Ectodermal cell (in vitro differentiated cells): Measurements from ENCODE around the gene TUBB4A.

ENCODE experiments used
- H3K27ac ChIP-seq: 2 replicates; pipeline ENCODE4 v1.7.0; 2013; ENCODE audit warnings: mild to moderate bottlenecking, low read depth, low read length; ENCODE audit not compliant: insufficient read depth, poor library complexity, severe bottlenecking
- H3K27me3 ChIP-seq: 2 replicates; pipeline ENCODE4 v1.7.0; 2013; ENCODE audit warnings: mild to moderate bottlenecking, low read length; ENCODE audit not compliant: insufficient read depth, control insufficient read depth, poor library complexity, severe bottlenecking
- H3K36me3 ChIP-seq: one replicate; pipeline ENCODE4 v1.7.0; 2013; ENCODE audit warnings: low read length; ENCODE audit not compliant: control insufficient read depth, insufficient read depth
- H3K4me1 ChIP-seq: one replicate; pipeline ENCODE4 v1.7.0; 2013; ENCODE audit warnings: low read length; ENCODE audit not compliant: control insufficient read depth, insufficient read depth
- H3K4me3 ChIP-seq: 2 replicates; pipeline ENCODE4 v1.7.0; 2013; ENCODE audit warnings: low read depth, low read length, control low read depth; ENCODE audit not compliant: insufficient read depth
- H3K9me3 ChIP-seq: 2 replicates; pipeline ENCODE4 v1.7.0; 2013; ENCODE audit warnings: mild to moderate bottlenecking, low read length, moderate library complexity; ENCODE audit not compliant: control insufficient read depth
- WGBS, 2 experiments: methylation state at CpG; one replicate each; pipeline ENCODE4 v1.1.7; 2013; ENCODE audit warnings: missing lambda C conversion rate in 2 of 2; 5-methylcytosine and 5-hydroxymethylcytosine counted together

Gene TUBB4A

DNA sequence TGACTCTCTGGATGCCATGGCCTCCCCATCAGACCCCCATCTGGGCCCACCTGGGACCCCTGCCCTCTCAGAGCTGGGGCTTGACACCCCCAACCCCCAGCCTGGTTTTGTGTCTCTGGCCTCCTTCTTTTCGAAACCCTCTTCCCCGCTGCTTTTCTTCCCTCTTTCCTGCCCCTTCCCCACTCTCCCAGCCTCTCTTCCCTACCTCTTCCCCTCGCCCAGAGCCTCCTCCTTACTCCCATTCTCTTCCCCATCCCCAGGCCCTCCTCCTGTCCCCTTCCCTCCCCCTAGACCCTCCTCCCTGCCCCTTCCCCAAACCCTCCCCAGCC is 30.9 kb upstream of the TUBB4A start:
- WGBS, 2 experiments = 21 to 25% methylated on average over 3 of the region's 3 CpGs
- H3K27me3 ChIP-seq = peaks cover 62% of the 10 kb centered on the region
- no peak overlapping the region for H3K27ac ChIP-seq
- H3K4me3 ChIP-seq = no peak overlapping the region
- H3K9me3 ChIP-seq = peaks cover 3% of the 10 kb centered on the region
- peaks cover 4% of the 10 kb centered on the region for H3K4me1 ChIP-seq
- no peaks in the 10 kb centered on the region for H3K36me3 ChIP-seq

DNA sequence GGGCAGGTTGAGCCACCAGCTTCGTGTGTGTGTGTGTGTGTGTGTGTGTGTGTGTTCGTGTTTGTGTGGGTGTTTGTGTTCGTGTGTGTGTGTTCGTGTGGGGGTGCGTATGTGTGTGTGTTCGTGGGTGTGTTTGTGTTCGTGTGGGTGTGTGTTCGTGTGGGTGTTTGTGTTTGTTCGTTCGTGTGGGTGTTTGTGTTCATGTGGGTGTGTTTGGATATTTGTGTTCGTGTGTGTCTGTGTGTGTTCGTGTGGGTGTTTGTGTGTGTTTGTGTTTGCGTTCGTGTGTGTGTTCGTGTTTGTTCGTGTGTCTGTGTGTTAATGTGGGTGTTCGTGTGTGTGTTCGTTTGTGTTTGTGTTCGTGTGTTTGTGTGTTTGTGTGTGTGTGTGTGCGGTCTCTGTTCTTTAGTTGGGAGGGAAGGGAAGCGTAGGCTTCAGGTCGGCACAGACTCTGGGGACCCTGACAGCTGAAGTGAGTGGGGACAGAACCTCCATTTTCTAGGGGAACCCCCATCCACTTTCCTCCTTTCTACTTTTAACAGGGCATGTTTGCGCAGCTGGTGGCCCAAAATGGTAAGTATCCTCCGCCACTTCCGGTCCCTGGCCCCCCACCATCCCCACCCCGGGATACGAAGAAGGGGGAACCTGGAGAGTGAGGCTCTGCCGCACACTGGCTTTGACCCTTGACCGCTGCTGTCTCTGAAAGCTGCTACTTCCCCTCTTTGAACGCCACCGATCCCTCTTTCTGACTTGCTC is 30.3 kb upstream of the TUBB4A start:
- WGBS, 2 experiments = 31 to 33% methylated on average over 30 to 31 of the region's 31 CpGs
- no peak overlapping the region for H3K4me3 ChIP-seq

DNA sequence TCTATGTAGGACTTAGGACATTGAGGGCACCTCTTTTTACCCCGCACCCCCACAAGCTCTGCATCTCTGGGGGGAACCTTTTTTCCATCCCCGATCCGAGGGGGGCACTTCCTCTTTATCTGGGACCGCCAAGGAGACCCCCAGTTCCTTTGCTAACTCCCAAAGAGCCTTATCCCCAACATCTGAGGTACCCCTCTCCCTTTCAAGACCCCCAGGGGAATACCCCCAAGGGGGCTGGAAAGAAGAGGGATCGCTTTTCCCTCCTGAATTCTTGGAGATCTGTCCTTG is 29.8 kb upstream of the TUBB4A start:
- H3K9me3 ChIP-seq = peaks cover under 1% of the 10 kb centered on the region
- H3K36me3 ChIP-seq = no peaks in the 10 kb centered on the region
- no peak overlapping the region for H3K4me3 ChIP-seq
- 45 to 46% methylated on average over 5 of the region's 5 CpGs for whole genome bisulfite sequencing, 2 experiments
- H3K27me3 ChIP-seq = peaks cover 62% of the 10 kb centered on the region
- no peak overlapping the region for H3K27ac ChIP-seq
- peaks cover 4% of the 10 kb centered on the region for H3K4me1 ChIP-seq

More for the DNA sequence above, 30.3 kb upstream of the TUBB4A start:
- H3K36me3 ChIP-seq = no peaks in the 10 kb centered on the region
- peaks cover 3% of the 10 kb centered on the region for H3K9me3 ChIP-seq
- H3K27me3 ChIP-seq = peaks cover 62% of the 10 kb centered on the region
- no peak overlapping the region for H3K27ac ChIP-seq
- peaks cover 4% of the 10 kb centered on the region for H3K4me1 ChIP-seq

- 26 to 32% methylated on average over 57 of the region's 57 CpGs for WGBS, 2 experiments
- H3K27me3 ChIP-seq = peaks cover 62% of the 10 kb centered on the region
- no peak overlapping the region for H3K27ac ChIP-seq
- H3K4me1 ChIP-seq = peaks cover 4% of the 10 kb centered on the region
- no peaks in the 10 kb centered on the region for H3K36me3 ChIP-seq
- no peaks in the 10 kb centered on the region for H3K9me3 ChIP-seq
- peak overlapping the region; percentile 40 for H3K4me3 ChIP-seq
Measured at GRCh38 chr19:6531163-6531955, 29.2 kb upstream of the TUBB4A start.

DNA sequence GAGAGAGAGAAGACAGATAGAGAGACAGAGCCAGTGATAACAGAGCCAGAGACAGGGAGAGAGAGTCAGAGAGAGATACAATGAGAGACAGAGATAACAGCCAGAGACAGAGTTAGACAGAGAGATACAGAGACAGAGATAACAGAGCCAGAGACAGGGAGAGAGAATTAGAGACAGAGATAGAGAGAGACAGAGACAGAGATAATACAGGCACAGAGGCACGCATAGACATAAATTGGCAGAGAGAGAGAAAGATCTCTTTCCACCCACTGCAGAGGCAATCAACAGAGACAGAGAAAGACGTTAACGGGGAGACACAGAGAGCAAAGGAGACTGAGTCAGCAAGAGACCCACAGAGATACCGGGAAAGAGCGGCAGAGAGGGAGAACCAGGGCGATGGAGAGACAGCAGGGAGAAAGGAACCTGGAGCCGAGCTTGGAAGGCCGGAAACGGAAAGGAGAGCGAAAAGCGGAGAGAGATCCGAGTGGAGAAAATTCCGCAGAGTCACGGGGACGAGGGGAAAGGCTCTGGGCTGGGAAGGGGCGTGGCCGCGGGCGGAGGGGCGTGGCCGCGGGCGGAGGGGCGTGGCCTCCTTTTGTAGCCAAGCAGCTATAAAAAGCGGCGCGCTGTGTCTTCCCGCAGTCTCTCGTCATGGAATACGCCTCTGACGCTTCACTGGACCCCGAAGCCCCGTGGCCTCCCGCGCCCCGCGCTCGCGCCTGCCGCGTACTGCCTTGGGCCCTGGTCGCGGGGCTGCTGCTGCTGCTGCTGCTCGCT is 28.5 kb upstream of the TUBB4A start, which contains the start of gene TNFSF9:
TSS of gene TNFSF9 (plus strand) at position 641 of the 777 bp plus-strand sequence. CDS start at position 652, 11 bp downstream.
- H3K27me3 ChIP-seq = peaks cover 60% of the 10 kb centered on the region

DNA sequence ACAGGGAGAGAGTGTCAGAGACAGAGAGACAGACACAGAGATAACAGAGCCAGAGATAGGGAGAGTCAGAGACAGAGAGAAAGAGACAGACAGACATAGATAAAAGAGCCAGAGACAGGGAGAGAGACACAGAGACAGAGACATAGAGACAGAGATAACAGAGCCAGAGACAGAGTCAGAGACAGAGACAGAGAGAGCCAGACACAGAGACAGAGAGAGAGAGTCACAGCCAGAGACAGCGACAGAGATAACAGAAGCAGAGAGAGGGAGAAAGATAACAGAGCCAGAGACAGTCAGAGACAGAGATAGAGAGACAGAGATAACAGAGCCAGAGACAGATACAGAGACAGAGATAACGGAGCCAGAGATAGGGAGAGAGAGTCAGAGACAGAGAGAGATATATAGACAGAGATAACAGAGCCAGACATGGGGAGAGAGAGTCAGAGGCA is 27.9 kb upstream of the TUBB4A start:
- Histone ChIP-seq H3K27ac (no peak overlapping the region), H3K27me3 (peaks cover 57% of the 10 kb centered on the region), H3K9me3 (no peaks in the 10 kb centered on the region), H3K4me3 (no peak overlapping the region), H3K36me3 (no peaks in the 10 kb centered on the region), H3K4me1 (peaks cover 4% of the 10 kb centered on the region)
- 73 to 84% methylated on average over 2 of the region's 2 CpGs for whole genome bisulfite sequencing, 2 experiments

More for the DNA sequence above, 28.5 kb upstream of the TUBB4A start, which contains the start of gene TNFSF9:
- WGBS, 2 experiments = 13 to 17% methylated on average over 44 of the region's 44 CpGs
- Histone ChIP-seq H3K27ac (no peak within 1 kb of the TSS), H3K4me3 (peak within 1 kb of the TSS; percentile 40), H3K36me3 (no peaks in the 10 kb centered on the region), H3K9me3 (no peaks in the 10 kb centered on the region), H3K4me1 (peaks cover 4% of the 10 kb centered on the region)

DNA sequence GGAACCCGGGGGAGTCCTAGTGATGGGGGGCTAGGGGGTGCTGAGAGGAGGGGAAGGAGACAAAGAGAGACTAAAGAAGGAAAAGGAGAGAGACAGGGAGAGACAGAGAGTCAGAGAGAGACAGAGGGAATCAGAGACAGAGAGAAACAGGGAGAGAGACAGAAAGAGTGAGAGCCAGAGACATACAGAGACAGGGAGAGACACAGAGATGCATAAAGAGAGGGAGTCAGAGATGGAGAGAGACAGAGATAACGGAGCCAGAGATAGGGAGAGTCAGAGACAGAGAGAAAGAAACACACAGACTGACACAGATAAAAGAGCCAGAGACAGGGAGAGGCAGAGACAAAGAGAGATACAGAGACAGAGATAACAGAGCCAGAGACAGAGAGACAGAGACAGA is 27.2 kb upstream of the TUBB4A start:
- WGBS, 2 experiments = 63 to 67% methylated on average over 2 of the region's 2 CpGs

GRCh38 chr19:6528544-6529121 is 26.5 kb upstream of the TUBB4A start:
- Histone ChIP-seq H3K27ac (no peak overlapping the region), H3K27me3 (peaks cover 43% of the 10 kb centered on the region), H3K4me1 (peaks cover 4% of the 10 kb centered on the region), H3K9me3 (no peaks in the 10 kb centered on the region), H3K36me3 (no peaks in the 10 kb centered on the region), H3K4me3 (no peak overlapping the region)
- WGBS, 2 experiments = 60 to 67% methylated on average over 9 of the region's 9 CpGs

More for the DNA sequence above, 27.2 kb upstream of the TUBB4A start:
- no peaks in the 10 kb centered on the region for H3K36me3 ChIP-seq
- no peak overlapping the region for H3K4me3 ChIP-seq
- H3K27ac ChIP-seq = no peak overlapping the region
- H3K27me3 ChIP-seq = peaks cover 50% of the 10 kb centered on the region
- H3K9me3 ChIP-seq = no peaks in the 10 kb centered on the region
- H3K4me1 ChIP-seq = peaks cover 4% of the 10 kb centered on the region

DNA sequence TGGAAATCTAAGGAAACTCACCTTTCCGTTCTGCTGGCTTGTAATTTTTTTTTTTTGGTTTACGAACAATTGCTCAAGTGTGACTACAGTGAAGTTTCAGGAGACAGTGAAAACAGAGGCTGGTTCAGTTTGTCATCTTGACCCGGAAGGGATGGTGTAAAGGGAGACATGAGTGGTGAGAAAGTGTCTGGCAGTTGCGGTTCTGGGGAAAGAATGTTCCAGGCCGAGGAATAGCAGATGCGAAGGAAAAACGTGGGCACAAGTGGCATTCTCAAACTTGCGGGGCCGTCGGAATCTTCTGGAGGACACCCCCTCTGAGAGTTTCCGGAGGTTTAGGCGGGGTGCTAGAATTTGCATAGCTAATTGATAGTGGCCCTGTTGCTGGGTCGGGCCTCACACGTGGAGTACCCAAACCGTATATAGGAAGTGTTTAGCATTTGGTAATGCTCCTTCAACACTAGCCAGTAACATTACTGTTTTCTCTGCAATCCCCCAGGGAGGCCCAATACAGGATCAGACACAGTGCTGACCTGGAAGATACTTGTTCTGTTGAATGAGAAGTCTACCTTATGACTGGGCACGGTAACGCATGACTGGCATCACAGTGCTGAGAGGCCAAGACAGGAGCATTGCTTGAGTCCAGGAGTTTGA is 25.9 kb upstream of the TUBB4A start:
- no peaks in the 10 kb centered on the region for H3K9me3 ChIP-seq
- peaks cover 4% of the 10 kb centered on the region for H3K4me1 ChIP-seq
- H3K27ac ChIP-seq = no peak overlapping the region
- H3K36me3 ChIP-seq = no peaks in the 10 kb centered on the region
- WGBS, 2 experiments = 71 to 72% methylated on average over 17 of the region's 17 CpGs
- no peak overlapping the region for H3K4me3 ChIP-seq
- peaks cover 37% of the 10 kb centered on the region for H3K27me3 ChIP-seq
